Measurements from ENCODE around the gene MAN1C1.

DNA sequence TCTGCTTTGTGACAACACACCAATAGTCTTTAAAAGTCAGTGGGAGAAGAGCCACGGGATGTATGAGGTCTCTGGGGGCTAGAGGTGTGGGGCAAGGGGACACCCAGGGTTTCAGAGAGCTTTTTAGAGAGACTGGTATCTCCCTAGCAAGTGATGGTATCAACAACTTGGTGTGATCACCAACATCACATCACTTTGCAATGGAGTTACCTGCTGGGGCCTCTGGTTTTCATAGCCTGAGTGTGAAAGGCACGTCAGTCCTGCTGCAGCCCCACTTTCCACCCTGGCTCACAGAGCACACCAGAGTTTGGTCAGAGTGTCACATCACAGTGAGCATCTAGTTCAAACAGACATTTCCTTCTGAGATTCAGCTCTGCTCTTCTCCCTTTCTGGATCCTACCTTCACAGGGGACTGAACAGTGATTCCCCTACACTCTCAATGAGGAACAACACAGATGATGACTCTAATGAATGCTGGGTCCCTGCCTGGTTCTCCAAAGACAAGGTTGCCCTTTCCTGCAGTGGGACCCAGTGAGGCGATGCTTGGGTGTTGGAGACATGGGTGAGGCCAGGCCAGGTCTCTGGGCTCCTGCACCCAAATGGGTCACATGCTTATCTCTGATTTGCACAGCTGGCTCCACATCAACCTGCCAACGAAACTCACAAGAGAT lies 2.0 kb upstream of the MAN1C1 start:
- TF ChIP-seq HMGA2 (CRISPR knock-in tag; IDR thresholded peaks at IDR 0.05) = no peak
- TF ChIP-seq HMGXB4 (CRISPR knock-in tag; IDR thresholded peaks at IDR 0.05) = no peak
- TF ChIP-seq, protein P1, sequence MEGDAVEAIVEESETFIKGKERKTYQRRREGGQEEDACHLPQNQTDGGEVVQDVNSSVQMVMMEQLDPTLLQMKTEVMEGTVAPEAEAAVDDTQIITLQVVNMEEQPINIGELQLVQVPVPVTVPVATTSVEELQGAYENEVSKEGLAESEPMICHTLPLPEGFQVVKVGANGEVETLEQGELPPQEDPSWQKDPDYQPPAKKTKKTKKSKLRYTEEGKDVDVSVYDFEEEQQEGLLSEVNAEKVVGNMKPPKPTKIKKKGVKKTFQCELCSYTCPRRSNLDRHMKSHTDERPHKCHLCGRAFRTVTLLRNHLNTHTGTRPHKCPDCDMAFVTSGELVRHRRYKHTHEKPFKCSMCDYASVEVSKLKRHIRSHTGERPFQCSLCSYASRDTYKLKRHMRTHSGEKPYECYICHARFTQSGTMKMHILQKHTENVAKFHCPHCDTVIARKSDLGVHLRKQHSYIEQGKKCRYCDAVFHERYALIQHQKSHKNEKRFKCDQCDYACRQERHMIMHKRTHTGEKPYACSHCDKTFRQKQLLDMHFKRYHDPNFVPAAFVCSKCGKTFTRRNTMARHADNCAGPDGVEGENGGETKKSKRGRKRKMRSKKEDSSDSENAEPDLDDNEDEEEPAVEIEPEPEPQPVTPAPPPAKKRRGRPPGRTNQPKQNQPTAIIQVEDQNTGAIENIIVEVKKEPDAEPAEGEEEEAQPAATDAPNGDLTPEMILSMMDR (IDR thresholded peaks at IDR 0.05) = no peak
- no peak for TF ChIP-seq JUN (CRISPR knock-in tag; IDR thresholded peaks at IDR 0.05)
- TF ChIP-seq TEAD1 (CRISPR knock-in tag; IDR thresholded peaks at IDR 0.05) = no peak
- TF ChIP-seq, protein P2, sequence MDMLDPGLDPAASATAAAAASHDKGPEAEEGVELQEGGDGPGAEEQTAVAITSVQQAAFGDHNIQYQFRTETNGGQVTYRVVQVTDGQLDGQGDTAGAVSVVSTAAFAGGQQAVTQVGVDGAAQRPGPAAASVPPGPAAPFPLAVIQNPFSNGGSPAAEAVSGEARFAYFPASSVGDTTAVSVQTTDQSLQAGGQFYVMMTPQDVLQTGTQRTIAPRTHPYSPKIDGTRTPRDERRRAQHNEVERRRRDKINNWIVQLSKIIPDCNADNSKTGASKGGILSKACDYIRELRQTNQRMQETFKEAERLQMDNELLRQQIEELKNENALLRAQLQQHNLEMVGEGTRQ (CRISPR knock-in tag; IDR thresholded peaks at IDR 0.05) = no peak
- TF ChIP-seq MYBL2 (CRISPR knock-in tag; IDR thresholded peaks at IDR 0.05) = no peak
- no peak for TF ChIP-seq ETV6 (CRISPR knock-in tag; IDR thresholded peaks at IDR 0.05)
- TF ChIP-seq E2F1 (CRISPR knock-in tag; IDR thresholded peaks at IDR 0.05) = no peak
- TF ChIP-seq CREM (CRISPR knock-in tag; IDR thresholded peaks at IDR 0.05) = no peak
- TF ChIP-seq ARID4B (CRISPR knock-in tag; IDR thresholded peaks at IDR 0.05; ENCODE audit: borderline replicate concordance) = no peak
- no peak for TF ChIP-seq RORB (CRISPR knock-in tag; IDR thresholded peaks at IDR 0.05)
- TF ChIP-seq NFYB (CRISPR knock-in tag; conservative IDR thresholded peaks at IDR 0.05; ENCODE audit: low read depth) = no peak

Measured in WTC11 (cell line).